HEK293 (cell line): ENCODE data around the gene CCDC158.

ENCODE experiments used
- CTCF ChIA-PET: fragments of 350-600 bp; formaldehyde crosslinking; extraction: SDS; loops from one replicate; lab custom pipeline; 2021; ENCODE audit warnings: antibody characterized with exemption; lab: Yijun Ruan, JAX
- POLR2A ChIA-PET: fragments of 300-600 bp; formaldehyde crosslinking; extraction: SDS; loops from one replicate; lab custom pipeline; 2020; ENCODE audit warnings: antibody characterized with exemption, inconsistent platforms; lab: Yijun Ruan, JAX
- H3K27ac ChIP-seq: fragments of 200-500 bp; sonication (Bioruptor generic); 2 replicates; pipeline ENCODE4 v1.5.1; 2014; ENCODE audit warnings: low read depth, low read length, control low read depth, inconsistent platforms; ENCODE audit errors: extremely low read depth
- H3K36me3 ChIP-seq, 2 experiments: fragments of 200-500 bp in 1 of 2; sonication (Bioruptor generic) in 1 of 2; 1 replicate in 1 of 2; 2 replicates in 1 of 2; pipeline ENCODE4 v1.5.1; 2014 to 2017; ENCODE audit warnings: inconsistent platforms in 2 of 2, low read length in 2 of 2; ENCODE audit not compliant: control insufficient read depth in 2 of 2, insufficient read depth in 1 of 2
- H3K4me1 ChIP-seq: fragments of 200-500 bp; sonication (Bioruptor generic); 2 replicates; pipeline ENCODE4 v1.5.1; 2014; ENCODE audit warnings: mild to moderate bottlenecking, low read length, inconsistent platforms; ENCODE audit not compliant: control insufficient read depth, insufficient read depth
- H3K4me3 ChIP-seq: 2 replicates; pipeline ENCODE4 v1.5.1; 2011; ENCODE audit warnings: low read depth, mild to moderate bottlenecking, control low read depth, low read length, moderate library complexity
- H3K9me3 ChIP-seq: fragments of 200-500 bp; sonication (Bioruptor generic); 2 replicates; pipeline ENCODE4 v1.5.1; 2014; ENCODE audit warnings: low read depth, low read length, inconsistent platforms; ENCODE audit not compliant: control insufficient read depth, insufficient read depth
- GLI4 ChIP-seq: fragments of 450-650 bp; formaldehyde crosslinking; IDR thresholded peaks from 2 replicates; pipeline ENCODE4 v1.5.1; 2016; ENCODE audit warnings: missing biosample characterization, missing genetic modification characterization
- KLF10 ChIP-seq: fragments of 450-650 bp; IDR thresholded peaks from 2 replicates; pipeline ENCODE4 v1.5.1; 2018; ENCODE audit warnings: missing biosample characterization, mild to moderate bottlenecking, missing genetic modification characterization
- SETDB1 ChIP-seq: IDR thresholded peaks from one replicate; pipeline ENCODE4 v1.6.1; 2017; ENCODE audit warnings: mild to moderate bottlenecking, low read length, moderate library complexity, mixed read lengths; ENCODE audit not compliant: insufficient read length
- ZNF23 ChIP-seq: fragments of 450-650 bp; formaldehyde crosslinking; IDR thresholded peaks from 2 replicates; pipeline ENCODE4 v1.5.1; 2016; ENCODE audit warnings: missing biosample characterization, missing genetic modification characterization, borderline replicate concordance
- ZNF311 ChIP-seq: fragments of 450-650 bp; formaldehyde crosslinking; IDR thresholded peaks from 2 replicates; pipeline ENCODE4 v1.5.1; 2017; ENCODE audit warnings: missing biosample characterization, missing genetic modification characterization, borderline replicate concordance
- ZNF518A ChIP-seq: fragments of 450-650 bp; formaldehyde crosslinking; conservative IDR thresholded peaks from 2 replicates; pipeline ENCODE4 v1.5.1; 2016; ENCODE audit warnings: low read depth, missing biosample characterization, missing genetic modification characterization
- ZNF544 ChIP-seq: fragments of 450-650 bp; formaldehyde crosslinking; IDR thresholded peaks from 2 replicates; pipeline ENCODE4 v1.5.0; 2017; ENCODE audit warnings: missing biosample characterization, missing genetic modification characterization
- ZNF549 ChIP-seq: fragments of 450-650 bp; IDR thresholded peaks from 2 replicates; pipeline ENCODE4 v1.5.1; 2018; ENCODE audit warnings: missing biosample characterization, missing genetic modification characterization, mild to moderate bottlenecking, inconsistent platforms, moderate library complexity
- ZNF658 ChIP-seq: fragments of 450-650 bp; formaldehyde crosslinking; IDR thresholded peaks from 2 replicates; pipeline ENCODE4; 2016; ENCODE audit warnings: missing biosample characterization, missing genetic modification characterization
- ZSCAN23 ChIP-seq: fragments of 450-650 bp; formaldehyde crosslinking; IDR thresholded peaks from 2 replicates; pipeline ENCODE4 v1.5.1; 2016; ENCODE audit warnings: missing biosample characterization, missing genetic modification characterization
- ZSCAN30 ChIP-seq: fragments of 450-650 bp; IDR thresholded peaks from 2 replicates; pipeline ENCODE4 v1.5.1; 2018; ENCODE audit warnings: missing biosample characterization, mild to moderate bottlenecking, missing genetic modification characterization, moderate library complexity
- TF ChIP-seq, protein P1 (sequence below): fragments of 450-650 bp; formaldehyde crosslinking; IDR thresholded peaks from 2 replicates; pipeline ENCODE4 v1.5.1; 2016; ENCODE audit warnings: missing biosample characterization, missing genetic modification characterization, low read depth
- TF ChIP-seq, protein P2 (sequence below): fragments of 450-650 bp; formaldehyde crosslinking; IDR thresholded peaks from 2 replicates; pipeline ENCODE4 v1.5.1; 2016; ENCODE audit warnings: missing biosample characterization, missing genetic modification characterization
- TF ChIP-seq, protein P3 (sequence below): fragments of 450-650 bp; formaldehyde crosslinking; IDR thresholded peaks from 2 replicates; pipeline ENCODE4 v1.5.1; 2016; ENCODE audit warnings: missing biosample characterization, missing genetic modification characterization
- TF ChIP-seq, protein P4 (sequence below): fragments of 450-650 bp; formaldehyde crosslinking; IDR thresholded peaks from 2 replicates; pipeline ENCODE4 v1.5.1; 2016; ENCODE audit warnings: missing biosample characterization, missing genetic modification characterization
- TF ChIP-seq, protein P5 (sequence below): fragments of 450-650 bp; formaldehyde crosslinking; IDR thresholded peaks from 2 replicates; pipeline ENCODE4 v1.5.1; 2017; ENCODE audit warnings: missing biosample characterization, missing genetic modification characterization
- TF ChIP-seq, protein P6 (sequence below): fragments of 450-650 bp; formaldehyde crosslinking; IDR thresholded peaks from 2 replicates; pipeline ENCODE4 v1.5.1; 2016; ENCODE audit warnings: missing biosample characterization, missing genetic modification characterization

CCDC158 gene

GRCh38 chr4:76326515-76326914 is 94.4 kb downstream of the CCDC158 start (continued):
- TF ChIP-seq SETDB1 (peak; percentile 97), KLF10 (tag by site-specific recombination) (no peak), ZNF518A (tag by site-specific recombination) (0 out of 2 replicates have a peak, but pooled peaks have one; percentile 38)

- H3K9me3 ChIP-seq: no peaks in the 10 kb centered on the region
- TF ChIP-seq, protein P1, sequence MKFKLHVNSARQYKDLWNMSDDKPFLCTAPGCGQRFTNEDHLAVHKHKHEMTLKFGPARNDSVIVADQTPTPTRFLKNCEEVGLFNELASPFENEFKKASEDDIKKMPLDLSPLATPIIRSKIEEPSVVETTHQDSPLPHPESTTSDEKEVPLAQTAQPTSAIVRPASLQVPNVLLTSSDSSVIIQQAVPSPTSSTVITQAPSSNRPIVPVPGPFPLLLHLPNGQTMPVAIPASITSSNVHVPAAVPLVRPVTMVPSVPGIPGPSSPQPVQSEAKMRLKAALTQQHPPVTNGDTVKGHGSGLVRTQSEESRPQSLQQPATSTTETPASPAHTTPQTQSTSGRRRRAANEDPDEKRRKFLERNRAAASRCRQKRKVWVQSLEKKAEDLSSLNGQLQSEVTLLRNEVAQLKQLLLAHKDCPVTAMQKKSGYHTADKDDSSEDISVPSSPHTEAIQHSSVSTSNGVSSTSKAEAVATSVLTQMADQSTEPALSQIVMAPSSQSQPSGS: peak; percentile 56; the same call in 1 of the 2 replicates
- no peak for TF ChIP-seq ZSCAN30 (tag by site-specific recombination)
- TF ChIP-seq, all 188 proteins: peak for 1
- H3K36me3 ChIP-seq: no peaks in the 10 kb centered on the region
- no peaks in the 10 kb centered on the region for H3K4me1 ChIP-seq
- no peak overlapping the region for H3K27ac ChIP-seq
- H3K4me3 ChIP-seq: no peak overlapping the region
- ChIA-PET POLR2A (no interaction called here), CTCF (no interaction called here)
These were observed 95.9 kb downstream of the CCDC158 start for GRCh38 chr4:76325072-76325471.

DNA sequence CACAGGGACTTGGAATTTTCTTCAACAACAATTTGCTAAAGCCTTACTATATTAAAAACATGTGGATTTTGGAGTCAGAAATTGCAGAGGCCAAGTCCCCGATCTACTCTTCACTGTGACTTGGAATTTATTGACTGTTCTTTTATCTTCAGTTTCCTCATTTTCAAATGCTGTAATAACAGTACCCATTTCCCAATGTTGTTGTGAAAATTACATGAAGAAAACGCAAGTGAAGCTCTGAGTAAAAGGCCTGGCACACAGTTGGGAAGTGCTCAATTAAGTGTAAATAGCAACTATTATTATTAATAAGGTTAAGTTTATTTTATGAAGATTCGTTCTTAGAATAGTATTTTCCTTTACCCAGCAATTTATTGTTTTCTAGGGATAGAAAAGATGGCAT is 98.7 kb downstream of the CCDC158 start:
- TF ChIP-seq ZNF23 (tag by site-specific recombination): no peak
- TF ChIP-seq ZNF544 (tag by site-specific recombination): no peak
- TF ChIP-seq GLI4 (tag by site-specific recombination): no peak
- TF ChIP-seq, protein P2, sequence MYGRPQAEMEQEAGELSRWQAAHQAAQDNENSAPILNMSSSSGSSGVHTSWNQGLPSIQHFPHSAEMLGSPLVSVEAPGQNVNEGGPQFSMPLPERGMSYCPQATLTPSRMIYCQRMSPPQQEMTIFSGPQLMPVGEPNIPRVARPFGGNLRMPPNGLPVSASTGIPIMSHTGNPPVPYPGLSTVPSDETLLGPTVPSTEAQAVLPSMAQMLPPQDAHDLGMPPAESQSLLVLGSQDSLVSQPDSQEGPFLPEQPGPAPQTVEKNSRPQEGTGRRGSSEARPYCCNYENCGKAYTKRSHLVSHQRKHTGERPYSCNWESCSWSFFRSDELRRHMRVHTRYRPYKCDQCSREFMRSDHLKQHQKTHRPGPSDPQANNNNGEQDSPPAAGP (tag by site-specific recombination): no peak
- TF ChIP-seq ZNF549 (tag by site-specific recombination): no peak
- TF ChIP-seq, protein P3, sequence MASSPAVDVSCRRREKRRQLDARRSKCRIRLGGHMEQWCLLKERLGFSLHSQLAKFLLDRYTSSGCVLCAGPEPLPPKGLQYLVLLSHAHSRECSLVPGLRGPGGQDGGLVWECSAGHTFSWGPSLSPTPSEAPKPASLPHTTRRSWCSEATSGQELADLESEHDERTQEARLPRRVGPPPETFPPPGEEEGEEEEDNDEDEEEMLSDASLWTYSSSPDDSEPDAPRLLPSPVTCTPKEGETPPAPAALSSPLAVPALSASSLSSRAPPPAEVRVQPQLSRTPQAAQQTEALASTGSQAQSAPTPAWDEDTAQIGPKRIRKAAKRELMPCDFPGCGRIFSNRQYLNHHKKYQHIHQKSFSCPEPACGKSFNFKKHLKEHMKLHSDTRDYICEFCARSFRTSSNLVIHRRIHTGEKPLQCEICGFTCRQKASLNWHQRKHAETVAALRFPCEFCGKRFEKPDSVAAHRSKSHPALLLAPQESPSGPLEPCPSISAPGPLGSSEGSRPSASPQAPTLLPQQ: no peak
- TF ChIP-seq ZSCAN23: no peak
- TF ChIP-seq, protein P4, sequence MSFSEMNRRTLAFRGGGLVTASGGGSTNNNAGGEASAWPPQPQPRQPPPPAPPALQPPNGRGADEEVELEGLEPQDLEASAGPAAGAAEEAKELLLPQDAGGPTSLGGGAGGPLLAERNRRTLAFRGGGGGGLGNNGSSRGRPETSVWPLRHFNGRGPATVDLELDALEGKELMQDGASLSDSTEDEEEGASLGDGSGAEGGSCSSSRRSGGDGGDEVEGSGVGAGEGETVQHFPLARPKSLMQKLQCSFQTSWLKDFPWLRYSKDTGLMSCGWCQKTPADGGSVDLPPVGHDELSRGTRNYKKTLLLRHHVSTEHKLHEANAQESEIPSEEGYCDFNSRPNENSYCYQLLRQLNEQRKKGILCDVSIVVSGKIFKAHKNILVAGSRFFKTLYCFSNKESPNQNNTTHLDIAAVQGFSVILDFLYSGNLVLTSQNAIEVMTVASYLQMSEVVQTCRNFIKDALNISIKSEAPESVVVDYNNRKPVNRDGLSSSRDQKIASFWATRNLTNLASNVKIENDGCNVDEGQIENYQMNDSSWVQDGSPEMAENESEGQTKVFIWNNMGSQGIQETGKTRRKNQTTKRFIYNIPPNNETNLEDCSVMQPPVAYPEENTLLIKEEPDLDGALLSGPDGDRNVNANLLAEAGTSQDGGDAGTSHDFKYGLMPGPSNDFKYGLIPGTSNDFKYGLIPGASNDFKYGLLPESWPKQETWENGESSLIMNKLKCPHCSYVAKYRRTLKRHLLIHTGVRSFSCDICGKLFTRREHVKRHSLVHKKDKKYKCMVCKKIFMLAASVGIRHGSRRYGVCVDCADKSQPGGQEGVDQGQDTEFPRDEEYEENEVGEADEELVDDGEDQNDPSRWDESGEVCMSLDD (tag by site-specific recombination): no peak
- TF ChIP-seq, protein P5, sequence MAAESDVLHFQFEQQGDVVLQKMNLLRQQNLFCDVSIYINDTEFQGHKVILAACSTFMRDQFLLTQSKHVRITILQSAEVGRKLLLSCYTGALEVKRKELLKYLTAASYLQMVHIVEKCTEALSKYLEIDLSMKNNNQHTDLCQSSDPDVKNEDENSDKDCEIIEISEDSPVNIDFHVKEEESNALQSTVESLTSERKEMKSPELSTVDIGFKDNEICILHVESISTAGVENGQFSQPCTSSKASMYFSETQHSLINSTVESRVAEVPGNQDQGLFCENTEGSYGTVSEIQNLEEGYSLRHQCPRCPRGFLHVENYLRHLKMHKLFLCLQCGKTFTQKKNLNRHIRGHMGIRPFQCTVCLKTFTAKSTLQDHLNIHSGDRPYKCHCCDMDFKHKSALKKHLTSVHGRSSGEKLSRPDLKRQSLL (tag by site-specific recombination): no peak
- no peak for TF ChIP-seq ZNF311
- no peak for TF ChIP-seq ZNF658
- TF ChIP-seq, protein P6, sequence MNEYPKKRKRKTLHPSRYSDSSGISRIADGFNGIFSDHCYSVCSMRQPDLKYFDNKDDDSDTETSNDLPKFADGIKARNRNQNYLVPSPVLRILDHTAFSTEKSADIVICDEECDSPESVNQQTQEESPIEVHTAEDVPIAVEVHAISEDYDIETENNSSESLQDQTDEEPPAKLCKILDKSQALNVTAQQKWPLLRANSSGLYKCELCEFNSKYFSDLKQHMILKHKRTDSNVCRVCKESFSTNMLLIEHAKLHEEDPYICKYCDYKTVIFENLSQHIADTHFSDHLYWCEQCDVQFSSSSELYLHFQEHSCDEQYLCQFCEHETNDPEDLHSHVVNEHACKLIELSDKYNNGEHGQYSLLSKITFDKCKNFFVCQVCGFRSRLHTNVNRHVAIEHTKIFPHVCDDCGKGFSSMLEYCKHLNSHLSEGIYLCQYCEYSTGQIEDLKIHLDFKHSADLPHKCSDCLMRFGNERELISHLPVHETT (tag by site-specific recombination): no peak
- TF ChIP-seq, all 188 proteins: peak for 0
- no peaks in the 10 kb centered on the region for H3K9me3 ChIP-seq
- H3K36me3 ChIP-seq: no peaks in the 10 kb centered on the region
- ChIA-PET POLR2A (no interaction called here), CTCF (no interaction called here)
- no peak overlapping the region for H3K4me3 ChIP-seq
- no peak overlapping the region for H3K27ac ChIP-seq
- no peaks in the 10 kb centered on the region for H3K4me1 ChIP-seq
